Amniotic epithelial cell (primary cell): ENCODE data around the gene DISC1.

Experiments
- DNase-seq: peaks from one replicate; pipeline ENCODE4 v3.0.0-alpha.2; 2010; ENCODE audit warnings: low read depth

The DISC1 gene

GRCh38 chr1:231993968-231994455 lies 367.4 kb downstream of the DISC1 start:
- DNase-seq = no peak

GRCh38 chr1:231998791-231999190 lies 372.2 kb downstream of the DISC1 start:
- no peak for DNase-seq

- DNase-seq = no peak
These were observed 378.7 kb downstream of the DISC1 start for GRCh38 chr1:232005300-232005699.

- DNase-seq = no peak
These were observed 383.2 kb downstream of the DISC1 start for GRCh38 chr1:232009741-232010140.

- DNase-seq = peak; percentile 25
These were observed 385.4 kb downstream of the DISC1 start for GRCh38 chr1:232011961-232012360.

- DNase-seq = peak; percentile 55
These were observed 386.3 kb downstream of the DISC1 start for GRCh38 chr1:232012773-232013386.

- no peak for DNase-seq
These were observed 388.4 kb downstream of the DISC1 start for GRCh38 chr1:232014941-232015340.

GRCh38 chr1:232016616-232017015 lies 390.0 kb downstream of the DISC1 start:
- peak; percentile 32 for DNase-seq

- DNase-seq = peak; percentile 13
These were observed 390.5 kb downstream of the DISC1 start for GRCh38 chr1:232017057-232017456.

GRCh38 chr1:232017759-232018158 lies 391.2 kb downstream of the DISC1 start:
- DNase-seq = no peak

GRCh38 chr1:232018231-232019025 lies 391.8 kb downstream of the DISC1 start:
- DNase-seq = no peak

GRCh38 chr1:232019026-232019340 lies 392.4 kb downstream of the DISC1 start:
- DNase-seq = no peak

GRCh38 chr1:232020352-232020751 lies 393.8 kb downstream of the DISC1 start:
- DNase-seq = no peak

GRCh38 chr1:232029315-232029714 lies 402.7 kb downstream of the DISC1 start:
- no peak for DNase-seq

- DNase-seq = no peak
These were observed 404.6 kb downstream of the DISC1 start for GRCh38 chr1:232031156-232031555.

GRCh38 chr1:232033285-232033684 lies 406.7 kb downstream of the DISC1 start:
- no peak for DNase-seq

- DNase-seq = no peak
These were observed 408.0 kb downstream of the DISC1 start for GRCh38 chr1:232034556-232034955.

- DNase-seq = no peak
These were observed 409.8 kb downstream of the DISC1 start for GRCh38 chr1:232036181-232036933.

GRCh38 chr1:232037774-232038388 lies 411.3 kb downstream of the DISC1 start:
- no peak for DNase-seq

- peak; percentile 8 for DNase-seq
These were observed 412.4 kb downstream of the DISC1 start for GRCh38 chr1:232038706-232039677.

GRCh38 chr1:232040260-232040659 lies 413.7 kb downstream of the DISC1 start:
- no peak for DNase-seq
